Measurements from ENCODE around the gene KRTAP12-3.
"Not testable (repeated sequence)": the region's sequence is repeated elsewhere in the genome, so short reads cannot be mapped to it uniquely, and the experiment has no call there.

KRTAP12-3 gene

GRCh38 chr21:44627831-44628233 is 29.9 kb upstream of the KRTAP12-3 start:
- not testable (repeated sequence) for DNase-seq

- DNase-seq = no peak
These were observed 28.9 kb upstream of the KRTAP12-3 start for GRCh38 chr21:44628707-44629391.

- DNase-seq = no peak
These were observed 27.3 kb upstream of the KRTAP12-3 start for GRCh38 chr21:44630440-44630839.

GRCh38 chr21:44632067-44632466 is 25.7 kb upstream of the KRTAP12-3 start:
- DNase-seq = no peak

GRCh38 chr21:44636209-44637017 is 21.3 kb upstream of the KRTAP12-3 start:
- DNase-seq = no peak

- DNase-seq = no peak
These were observed 20.5 kb upstream of the KRTAP12-3 start, which contains the start of gene KRTAP10-10 for GRCh38 chr21:44637018-44637850. TSS of gene KRTAP10-10 (plus strand) at chr21:44637356. CDS start at chr21:44637418, 62 bp downstream.

GRCh38 chr21:44637851-44638348 is 19.8 kb upstream of the KRTAP12-3 start:
- not testable (repeated sequence) for DNase-seq

GRCh38 chr21:44638506-44639330 is 19.0 kb upstream of the KRTAP12-3 start:
- DNase-seq = not testable (repeated sequence)

- DNase-seq = no peak
These were observed 18.4 kb upstream of the KRTAP12-3 start for GRCh38 chr21:44639331-44639655.

- DNase-seq = no peak
These were observed 17.0 kb upstream of the KRTAP12-3 start for GRCh38 chr21:44640761-44641160.

- no peak for DNase-seq
These were observed 13.9 kb upstream of the KRTAP12-3 start for GRCh38 chr21:44643741-44644310.

- no peak for DNase-seq
These were observed 12.9 kb upstream of the KRTAP12-3 start for GRCh38 chr21:44644878-44645277.

- DNase-seq = not testable (repeated sequence)
These were observed 11.1 kb upstream of the KRTAP12-3 start, which contains the start of gene KRTAP10-11 for GRCh38 chr21:44646366-44647221. TSS of gene KRTAP10-11 (plus strand) at chr21:44646414. CDS start at chr21:44646459, 45 bp downstream.

GRCh38 chr21:44647222-44647552 is 10.5 kb upstream of the KRTAP12-3 start:
- no peak for DNase-seq

GRCh38 chr21:44648557-44649311 is 9.0 kb upstream of the KRTAP12-3 start:
- DNase-seq = no peak

GRCh38 chr21:44649521-44650100 is 8.1 kb upstream of the KRTAP12-3 start:
- no peak for DNase-seq

GRCh38 chr21:44650265-44650972 is 7.3 kb upstream of the KRTAP12-3 start:
- DNase-seq = no peak

GRCh38 chr21:44650973-44651675 is 6.6 kb upstream of the KRTAP12-3 start:
- no peak for DNase-seq

Data from activated gamma-delta T cell (primary cell).